HG03439 (cell line): ENCODE data around the gene ZCCHC13.
"Not testable (repeated sequence)": the region's sequence is repeated elsewhere in the genome, so short reads cannot be mapped to it uniquely, and the experiment has no call there.

Source experiments
- ATAC-seq: cut with Tn5 transposase; IDR thresholded peaks from one replicate; pipeline ENCODE4 v1.9.1; 2021; ENCODE audit warnings: mild to moderate bottlenecking, moderate library complexity; ENCODE audit not compliant: unreplicated experiment

The ZCCHC13 gene

GRCh38 chrX:74304016-74304415 lies at the start of gene ZCCHC13:
Gene ZCCHC13 (plus strand): TSS chrX:74304180. CDS start chrX:74304267, 87 bp downstream.
- ATAC-seq, result no peak

DNA sequence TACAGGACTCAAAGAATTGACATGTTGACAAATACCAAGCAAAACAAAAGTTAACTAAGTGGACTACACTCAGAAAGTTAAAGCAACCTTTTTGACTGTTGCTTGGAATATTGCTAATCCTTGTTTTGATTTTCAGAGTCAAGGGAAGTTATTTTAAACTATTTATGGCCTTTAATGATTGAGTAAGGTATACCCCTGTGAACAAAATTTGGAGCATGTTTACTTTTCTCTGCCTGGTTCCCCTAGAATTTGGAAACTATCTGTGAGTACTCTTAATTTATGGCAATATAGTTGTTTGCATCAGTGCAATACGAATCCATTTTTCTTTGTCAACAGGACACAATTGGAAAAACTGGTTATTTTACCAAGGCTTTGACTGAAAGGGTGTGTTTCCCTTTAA lies 45.9 kb upstream of the ZCCHC13 start:
- not testable (repeated sequence) for ATAC-seq

DNA sequence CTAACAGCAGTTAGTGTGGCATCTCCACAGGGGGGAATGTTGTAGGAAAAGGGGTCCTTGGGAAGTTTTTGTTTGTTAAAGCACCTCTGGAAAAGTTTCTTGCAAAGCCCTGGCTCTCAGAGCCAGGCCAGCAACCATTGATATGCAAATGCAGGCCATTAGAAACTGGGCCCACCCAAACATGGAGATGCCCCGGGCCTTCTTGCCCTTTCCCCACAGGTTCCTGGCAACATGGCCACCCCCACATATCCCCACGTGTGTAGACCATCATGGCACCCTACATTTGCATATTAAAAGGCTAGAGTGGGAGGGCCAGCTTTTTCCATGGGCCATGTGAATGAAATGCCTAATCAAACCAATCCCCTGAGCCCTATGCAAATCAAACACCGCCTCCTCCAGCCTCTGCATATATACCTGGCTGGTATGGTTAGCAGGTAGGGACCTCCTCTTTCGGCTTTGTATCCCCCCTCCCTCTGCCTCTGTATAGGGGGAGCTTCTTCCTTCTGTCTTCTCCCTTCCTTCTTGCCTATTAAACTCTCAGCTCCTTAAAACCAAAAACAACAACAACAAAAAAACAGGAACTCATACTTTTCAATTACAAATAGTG lies 44.0 kb upstream of the ZCCHC13 start:
- ATAC-seq, result no peak

GRCh38 chrX:74262452-74263209 lies 41.3 kb upstream of the ZCCHC13 start:
- no peak for ATAC-seq

- ATAC-seq, result no peak
These were observed 33.6 kb upstream of the ZCCHC13 start for GRCh38 chrX:74270393-74270792.

DNA sequence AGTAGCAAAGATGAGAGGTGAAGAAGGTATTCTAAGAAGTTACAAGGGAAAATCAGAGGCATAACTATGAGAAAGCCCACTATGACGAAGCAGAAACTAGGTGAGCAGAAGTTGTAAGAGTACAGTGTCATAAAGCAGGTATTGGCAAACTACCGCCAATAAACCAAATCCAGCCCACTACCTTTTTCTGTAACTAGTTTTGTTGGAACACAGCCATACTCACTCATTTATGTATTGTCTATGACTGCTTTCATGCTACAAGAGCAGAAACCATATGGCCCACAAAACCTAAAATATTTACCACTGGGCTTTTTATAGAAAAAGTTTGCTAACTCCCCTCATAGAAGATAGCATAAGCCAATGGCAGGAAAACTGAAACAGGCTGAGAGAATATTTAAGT lies 31.8 kb upstream of the ZCCHC13 start:
- ATAC-seq, result peak; percentile 87

- ATAC-seq, result no peak
These were observed 29.5 kb upstream of the ZCCHC13 start for GRCh38 chrX:74274516-74274915.

DNA sequence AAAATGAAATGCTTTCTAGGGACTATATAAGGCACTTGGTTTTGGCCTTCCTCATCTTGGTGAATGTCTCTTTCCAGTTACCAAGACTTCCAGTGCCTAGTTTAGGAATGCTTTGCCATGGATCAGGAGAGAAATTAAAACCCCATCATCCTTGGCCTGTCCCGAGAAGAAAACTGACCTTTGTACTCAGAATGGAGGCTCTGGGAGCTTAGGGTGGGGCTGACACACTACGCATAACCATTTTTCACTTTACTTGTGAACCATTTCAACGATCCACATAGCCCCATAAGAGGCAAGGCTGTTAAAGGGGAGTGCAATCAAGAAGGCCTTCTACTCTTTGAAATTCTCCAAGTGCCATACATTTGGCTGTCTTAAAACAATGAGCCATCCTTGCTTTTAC lies 26.7 kb upstream of the ZCCHC13 start:
- no peak for ATAC-seq

- no peak for ATAC-seq
These were observed 26.1 kb upstream of the ZCCHC13 start for GRCh38 chrX:74277846-74278245.

DNA sequence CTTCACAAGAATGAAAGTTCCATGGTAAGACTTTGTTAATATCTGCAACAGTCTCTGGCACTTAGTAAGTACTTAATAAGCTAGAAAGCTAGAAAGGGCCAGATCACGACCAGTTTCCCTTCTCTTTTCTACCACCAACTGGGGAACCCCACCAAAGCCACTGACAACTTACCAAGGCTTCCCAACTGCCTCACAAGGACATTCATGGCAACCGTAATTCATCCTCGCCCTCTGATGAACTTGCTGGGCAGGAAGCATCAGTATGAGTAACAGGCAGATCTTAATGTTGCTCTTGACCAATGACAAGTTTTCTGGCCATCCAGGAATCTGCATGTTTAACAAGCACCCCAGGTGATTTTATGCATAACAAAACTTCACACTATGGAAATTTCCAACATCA lies 23.2 kb upstream of the ZCCHC13 start:
- no peak for ATAC-seq

DNA sequence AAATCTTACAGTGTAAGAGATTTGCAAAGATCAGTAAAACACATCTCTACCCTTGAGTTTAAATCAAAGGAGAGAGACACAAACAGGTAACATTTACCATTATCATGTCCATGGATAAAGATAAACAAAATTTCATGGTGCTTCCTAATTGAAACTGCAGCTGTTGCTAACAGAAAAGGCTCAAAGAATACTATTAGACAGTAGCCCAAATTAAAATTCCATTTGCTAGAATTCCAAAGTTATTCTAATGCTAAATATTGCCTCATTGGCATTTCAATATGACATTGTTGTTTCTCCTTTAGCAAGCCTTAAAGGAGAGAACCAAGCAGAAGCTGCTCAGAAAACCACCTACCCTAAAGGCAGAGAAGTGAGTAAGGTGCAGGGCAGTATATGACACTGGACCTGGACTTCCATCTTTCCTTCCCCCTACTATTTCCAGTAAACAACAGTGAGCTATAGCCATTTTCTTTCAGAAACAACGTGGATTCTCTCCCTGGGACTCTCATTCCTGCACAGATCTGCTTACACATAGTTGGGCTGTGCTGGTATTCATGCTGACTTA lies 19.5 kb upstream of the ZCCHC13 start:
- ATAC-seq, result no peak

DNA sequence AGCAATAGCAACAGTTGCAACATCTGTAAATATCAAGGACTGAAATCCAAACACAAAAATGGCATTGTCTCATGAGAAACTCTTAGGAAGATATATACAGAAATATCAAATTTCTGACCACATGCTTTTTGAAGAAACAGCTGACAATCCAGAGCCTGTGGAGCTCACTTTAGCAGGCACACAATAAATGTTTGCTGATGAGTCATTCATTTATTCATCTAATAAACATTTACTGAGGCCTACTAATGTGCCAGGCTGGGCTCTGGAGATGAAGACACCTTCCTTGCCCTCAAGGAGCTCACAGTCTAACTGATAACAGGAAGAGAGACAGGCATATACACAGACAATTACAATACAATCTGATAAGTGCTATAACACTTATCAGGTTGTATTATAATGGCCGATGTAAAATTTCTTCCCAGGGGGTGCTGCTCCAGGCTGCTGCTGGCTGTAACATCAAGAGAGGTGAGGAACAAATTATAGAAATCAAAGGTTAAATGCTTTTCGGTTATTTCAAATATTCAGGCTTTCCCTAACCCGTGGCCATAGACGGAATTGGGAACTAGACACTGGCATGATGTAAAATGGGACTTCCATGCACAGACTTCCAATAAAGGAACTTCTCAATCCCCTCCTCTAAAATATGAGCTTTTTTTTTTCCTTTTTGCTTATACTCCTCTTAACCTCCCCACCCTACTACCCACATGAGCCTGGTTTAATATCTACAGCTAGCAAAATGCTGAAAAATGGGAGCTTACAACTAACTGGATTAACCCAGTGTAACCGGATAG lies 16.8 kb upstream of the ZCCHC13 start:
- no peak for ATAC-seq

GRCh38 chrX:74291577-74291963 lies 12.4 kb upstream of the ZCCHC13 start:
- no peak for ATAC-seq

DNA sequence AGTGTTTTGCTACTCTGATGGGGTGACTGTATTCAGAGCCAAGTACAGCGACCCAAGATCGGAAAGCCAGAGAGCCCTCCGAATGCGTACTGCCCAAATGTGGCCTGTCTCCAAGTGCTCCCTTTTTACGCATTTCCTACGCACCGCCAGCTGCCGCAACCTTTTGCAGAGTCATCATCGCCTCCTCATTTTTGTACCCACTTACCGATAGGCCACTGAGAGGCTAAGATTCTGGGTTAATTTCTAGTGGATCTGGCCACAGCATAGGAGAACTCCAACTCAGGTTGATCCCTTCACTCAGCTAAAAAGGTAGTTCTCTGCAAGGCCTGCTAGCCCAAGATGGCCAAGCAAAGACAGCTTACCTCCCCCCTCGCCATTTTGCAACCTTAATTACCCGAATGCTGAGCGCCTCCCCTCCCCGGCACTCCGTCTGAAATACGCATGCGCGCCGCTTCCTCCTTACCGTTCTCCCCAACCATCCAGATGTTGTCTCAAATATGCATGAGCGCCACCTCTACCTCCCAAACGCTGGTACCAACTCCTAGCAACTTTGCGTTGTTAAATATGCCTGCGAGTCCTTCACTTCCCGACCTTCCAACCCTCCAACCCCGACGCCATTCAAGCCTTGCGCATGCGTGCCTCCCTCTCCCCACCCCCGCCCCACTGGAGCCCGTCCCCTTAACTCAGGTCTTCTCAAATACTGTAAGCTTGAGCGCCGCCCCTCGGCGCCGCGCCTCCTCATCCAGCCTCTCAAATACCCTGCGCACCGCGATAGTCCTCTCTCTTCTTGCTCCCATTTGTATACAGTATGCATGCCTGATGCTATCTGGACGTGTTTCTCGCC lies 11.8 kb upstream of the ZCCHC13 start:
- ATAC-seq, result peak; percentile 91

- no peak for ATAC-seq
These were observed 11.2 kb upstream of the ZCCHC13 start for GRCh38 chrX:74292808-74293123.

- no peak for ATAC-seq
These were observed 10.5 kb upstream of the ZCCHC13 start for GRCh38 chrX:74293343-74293946.

DNA sequence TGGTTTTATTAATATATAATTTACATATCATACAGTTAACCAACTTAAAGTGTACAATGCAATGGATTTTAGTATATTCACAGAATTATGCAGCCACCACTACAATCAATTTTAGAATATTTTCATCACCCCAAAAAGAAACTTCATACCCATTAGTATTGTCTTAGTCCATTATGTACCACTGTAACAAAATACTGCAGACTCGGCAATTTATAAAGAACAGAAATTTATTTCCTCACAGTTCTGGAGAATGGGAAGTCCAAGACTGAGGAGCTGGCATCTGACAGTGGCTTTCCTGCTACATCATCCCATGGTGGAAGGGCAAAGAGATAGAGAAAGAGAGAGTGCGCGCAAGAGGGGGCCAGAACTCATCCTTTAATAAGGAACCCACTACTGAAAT lies 8.9 kb upstream of the ZCCHC13 start:
- ATAC-seq, result no peak

DNA sequence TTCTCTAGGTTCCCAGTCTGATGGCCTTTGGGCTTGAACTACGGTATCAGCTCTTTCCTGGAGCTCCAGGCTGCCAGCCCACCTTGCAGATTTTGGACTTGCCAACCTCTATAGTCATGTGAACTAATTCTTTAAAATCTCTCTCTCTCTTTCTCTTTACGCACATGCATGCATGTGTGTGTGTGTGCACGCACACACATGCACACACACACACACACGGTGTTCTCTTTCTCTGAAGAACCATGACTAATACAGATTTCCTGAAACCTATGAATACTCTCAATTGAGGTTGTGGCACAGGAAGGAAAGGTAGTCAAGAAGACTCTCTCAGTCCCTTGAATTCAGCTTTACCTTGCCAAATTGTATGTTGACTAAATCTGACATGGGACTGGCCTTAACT lies 6.2 kb upstream of the ZCCHC13 start:
- no peak for ATAC-seq

GRCh38 chrX:74300869-74301268 lies 3.1 kb upstream of the ZCCHC13 start:
- ATAC-seq, result no peak

- no peak for ATAC-seq
These were observed 14.7 kb downstream of the ZCCHC13 start for GRCh38 chrX:74318672-74319071.
